Amniotic stem cell (primary cell): ENCODE data around the gene PRRT3.
"Not testable (repeated sequence)": the region's sequence is repeated elsewhere in the genome, so short reads cannot be mapped to it uniquely, and the experiment has no call there.

Experiments used
- DNase-seq: peaks from one replicate; lab custom pipeline; 2025; lab: John Stamatoyannopoulos, UW

The PRRT3 gene

GRCh38 chr3:9947025-9947995 lies 4.9 kb downstream of the PRRT3 start:
- no peak for DNase-seq

GRCh38 chr3:9946112-9947024 lies 5.8 kb downstream of the PRRT3 start:
- DNase-seq: peak; percentile 64

GRCh38 chr3:9945358-9945757 lies 6.8 kb downstream of the PRRT3 start:
- no peak for DNase-seq

GRCh38 chr3:9944271-9944670 lies 7.9 kb downstream of the PRRT3 start:
- no peak for DNase-seq

- DNase-seq: no peak
Measured at GRCh38 chr3:9942934-9943690, 9.1 kb downstream of the PRRT3 start.

- no peak for DNase-seq
Measured at GRCh38 chr3:9942164-9942563, 10.0 kb downstream of the PRRT3 start.

- no peak for DNase-seq
Measured at GRCh38 chr3:9940746-9941145, 11.5 kb downstream of the PRRT3 start.

- DNase-seq: not testable (repeated sequence)
Measured at GRCh38 chr3:9939906-9940305, 12.3 kb downstream of the PRRT3 start.

- no peak for DNase-seq
Measured at GRCh38 chr3:9938966-9939365, 13.2 kb downstream of the PRRT3 start.

- no peak for DNase-seq
Measured at GRCh38 chr3:9937486-9938238, 14.5 kb downstream of the PRRT3 start.

GRCh38 chr3:9935966-9936510 lies 16.2 kb downstream of the PRRT3 start:
- DNase-seq: no peak

- no peak for DNase-seq
Measured at GRCh38 chr3:9934993-9935392, 17.2 kb downstream of the PRRT3 start.

GRCh38 chr3:9934235-9934621 lies 18.0 kb downstream of the PRRT3 start:
- no peak for DNase-seq

- no peak for DNase-seq
Measured at GRCh38 chr3:9933561-9934234, 18.5 kb downstream of the PRRT3 start, which contains the start of gene CRELD1. CRELD1 (plus strand) TSS chr3:9933834; CDS start chr3:9934439, 605 bp downstream.

- DNase-seq: no peak
Measured at GRCh38 chr3:9932843-9933560, 19.2 kb downstream of the PRRT3 start.

- no peak for DNase-seq
Measured at GRCh38 chr3:9932535-9932842, 19.7 kb downstream of the PRRT3 start.

- DNase-seq: no peak
Measured at GRCh38 chr3:9930804-9931418, 21.3 kb downstream of the PRRT3 start.

- no peak for DNase-seq
Measured at GRCh38 chr3:9928158-9928557, 24.1 kb downstream of the PRRT3 start.
